Neural cell (in vitro differentiated cells): ENCODE results near the gene ANO9. TPM values are rescaled to one million over a fixed set of nuclear protein-coding genes. Genes with fewer than 3 reads are reported as not detected.

Experiments used
- H2AFZ ChIP-seq: fragments of 200-600, 300-800 bp; sonication (generic), shearing (Covaris generic); 2 replicates; pipeline ENCODE4 v1.6.0; 2014; ENCODE audit warnings: low read depth, mild to moderate bottlenecking, antibody characterized with exemption, low read length, moderate library complexity
- H3F3A ChIP-seq: fragments of 200-600 bp; shearing (Covaris generic); 2 replicates; pipeline ENCODE4 v1.6.1; 2016; ENCODE audit warnings: mild to moderate bottlenecking, moderate library complexity, mixed read lengths, antibody characterized with exemption, low read length; ENCODE audit not compliant: insufficient read depth, poor library complexity, severe bottlenecking
- H3K27ac ChIP-seq: fragments of 200-600, 300-800 bp; sonication (generic), shearing (Covaris generic); 2 replicates; pipeline ENCODE4 v1.5.1; 2014; ENCODE audit warnings: mild to moderate bottlenecking, low read length, moderate library complexity
- H3K27me3 ChIP-seq: fragments of 300-800, 200-600 bp; sonication (generic), shearing (Covaris generic); 2 replicates; pipeline ENCODE4 v1.6.0; 2014; ENCODE audit warnings: mild to moderate bottlenecking, low read depth, low read length, moderate library complexity; ENCODE audit not compliant: insufficient read depth
- H3K36me3 ChIP-seq: fragments of 300-800, 200-600 bp; sonication (generic), shearing (Covaris generic); 2 replicates; pipeline ENCODE4 v1.5.1; 2014; ENCODE audit warnings: mild to moderate bottlenecking, antibody characterized with exemption, low read length, moderate library complexity; ENCODE audit not compliant: insufficient read depth
- H3K4me2 ChIP-seq: fragments of 300-800, 200-600 bp; sonication (generic), shearing (Covaris generic); 2 replicates; pipeline ENCODE4 v1.6.0; 2014; ENCODE audit warnings: mild to moderate bottlenecking, low read length
- H3K4me3 ChIP-seq: fragments of 300-800, 200-600 bp; sonication (generic), shearing (Covaris generic); 2 replicates; pipeline ENCODE4 v1.5.1; 2014; ENCODE audit warnings: mild to moderate bottlenecking, low read length, moderate library complexity
- H3K79me2 ChIP-seq: fragments of 200-600 bp; shearing (Covaris generic); replicated peaks from 2 replicates; pipeline ENCODE4 v1.6.0; 2014; ENCODE audit warnings: mild to moderate bottlenecking, low read length, moderate library complexity; ENCODE audit not compliant: insufficient read depth
- H3K9ac ChIP-seq: fragments of 300-800, 200-600 bp; sonication (generic), shearing (Covaris generic); 2 replicates; pipeline ENCODE4 v1.6.1; 2016; ENCODE audit warnings: mild to moderate bottlenecking, low read length, mixed read lengths
- H3K9me2 ChIP-seq: fragments of 200-600 bp; shearing (Covaris generic); 2 replicates; pipeline ENCODE4 v1.6.1; 2016; ENCODE audit warnings: mild to moderate bottlenecking, low read length, mixed read lengths; ENCODE audit not compliant: insufficient read depth
- H3K9me3 ChIP-seq: fragments of 200-600, 300-800 bp; sonication (generic), shearing (Covaris generic); 2 replicates; pipeline ENCODE4 v1.6.1; 2016; ENCODE audit warnings: mild to moderate bottlenecking, mixed run types, low read length, moderate library complexity, mixed read lengths
- H4K20me1 ChIP-seq: fragments of 200-600 bp; shearing (Covaris generic); 2 replicates; pipeline ENCODE4 v1.6.1; 2016; ENCODE audit warnings: mild to moderate bottlenecking, mixed run types; ENCODE audit not compliant: insufficient read depth
- EP300 ChIP-seq: fragments of 450-650 bp; conservative IDR thresholded peaks from 2 replicates; pipeline ENCODE4 v1.6.1; 2014; ENCODE audit warnings: antibody characterized with exemption, mild to moderate bottlenecking, moderate library complexity; ENCODE audit not compliant: poor library complexity, severe bottlenecking
- EZH2 ChIP-seq: fragments of 200-600, 300-800 bp; shearing (Covaris generic), sonication (generic); IDR thresholded peaks from 2 replicates; pipeline ENCODE4 v1.6.1; 2014; ENCODE audit warnings: antibody characterized with exemption, low read length, borderline replicate concordance, mild to moderate bottlenecking; ENCODE audit not compliant: insufficient read depth, poor library complexity, severe bottlenecking
- MXI1 ChIP-seq: fragments of 450-650 bp; conservative IDR thresholded peaks from 2 replicates; pipeline ENCODE4 v1.6.1; 2014; ENCODE audit warnings: antibody characterized with exemption, mild to moderate bottlenecking; ENCODE audit not compliant: poor library complexity, severe bottlenecking
- POLR2AphosphoS5 ChIP-seq: IDR thresholded peaks from 2 replicates; pipeline ENCODE4 v1.6.1; 2012
- RAD21 ChIP-seq: fragments of 450-650 bp; conservative IDR thresholded peaks from 2 replicates; pipeline ENCODE4 v1.6.1; 2014; ENCODE audit warnings: antibody characterized with exemption, mild to moderate bottlenecking, moderate library complexity
- SMC3 ChIP-seq: fragments of 450-650 bp; conservative IDR thresholded peaks from 2 replicates; pipeline ENCODE4 v1.6.1; 2014; ENCODE audit warnings: antibody characterized with exemption, mild to moderate bottlenecking, moderate library complexity; ENCODE audit not compliant: poor library complexity
- TAF1 ChIP-seq: IDR thresholded peaks from 2 replicates; pipeline ENCODE4 v1.6.1; 2012; ENCODE audit warnings: low read depth
- polyA plus RNA-seq: library from polyadenylated mRNA; depleted of rRNA; stranded (reverse); fragments of >200 nt; gene quantifications from 2 replicates; pipeline ENCODE4 v1.2.3, GENCODE V29; 2014
- TF ChIP-seq, protein P1 (sequence below): fragments of 450-650 bp; IDR thresholded peaks from 2 replicates; pipeline ENCODE4 v1.5.1; 2014; ENCODE audit warnings: antibody characterized with exemption, mild to moderate bottlenecking, moderate library complexity; ENCODE audit not compliant: poor library complexity, severe bottlenecking
- TF ChIP-seq, protein P2 (sequence below): IDR thresholded peaks from 2 replicates; pipeline ENCODE4 v1.6.1; 2012; ENCODE audit warnings: borderline replicate concordance

Gene ANO9
- polyA plus RNA-seq, 1 donor from 2014 or later, result not detected

DNA sequence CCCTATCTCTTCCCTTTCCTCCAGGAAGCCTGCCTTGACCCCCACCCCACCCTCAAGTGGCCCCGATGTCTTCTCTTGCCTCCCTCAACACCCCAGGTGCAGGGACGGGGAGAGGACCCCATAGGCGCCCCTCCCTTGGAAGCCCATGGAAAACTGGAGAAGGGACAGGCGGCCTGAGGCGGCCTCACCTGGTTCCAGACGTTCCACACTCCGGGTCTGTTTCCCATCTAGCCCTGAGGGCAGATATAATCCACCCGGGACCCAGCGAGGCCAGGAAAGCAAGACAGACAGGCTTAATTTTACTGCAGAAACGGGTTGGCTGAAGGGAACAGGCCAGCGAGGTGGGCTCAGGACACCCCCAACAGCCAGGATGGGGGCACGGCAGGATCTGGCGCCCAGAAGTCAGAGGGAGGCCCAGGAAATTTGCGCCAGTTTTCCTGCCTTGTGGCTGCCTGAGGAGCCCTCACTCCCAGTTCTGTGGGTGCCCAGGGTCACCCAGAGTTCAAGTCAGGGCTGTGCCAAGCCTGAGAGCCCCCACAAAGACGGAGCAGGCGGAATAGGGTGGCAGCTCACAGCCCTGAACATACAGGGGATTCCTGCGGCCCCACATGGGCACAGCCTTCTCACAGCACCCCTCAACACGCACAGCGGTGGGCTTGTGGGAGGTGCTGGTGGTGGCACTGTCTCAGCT, 24.0 kb downstream of the ANO9 start (continued):
- TF ChIP-seq EZH2 (no peak), TAF1 (no peak), RAD21 (no peak)

DNA sequence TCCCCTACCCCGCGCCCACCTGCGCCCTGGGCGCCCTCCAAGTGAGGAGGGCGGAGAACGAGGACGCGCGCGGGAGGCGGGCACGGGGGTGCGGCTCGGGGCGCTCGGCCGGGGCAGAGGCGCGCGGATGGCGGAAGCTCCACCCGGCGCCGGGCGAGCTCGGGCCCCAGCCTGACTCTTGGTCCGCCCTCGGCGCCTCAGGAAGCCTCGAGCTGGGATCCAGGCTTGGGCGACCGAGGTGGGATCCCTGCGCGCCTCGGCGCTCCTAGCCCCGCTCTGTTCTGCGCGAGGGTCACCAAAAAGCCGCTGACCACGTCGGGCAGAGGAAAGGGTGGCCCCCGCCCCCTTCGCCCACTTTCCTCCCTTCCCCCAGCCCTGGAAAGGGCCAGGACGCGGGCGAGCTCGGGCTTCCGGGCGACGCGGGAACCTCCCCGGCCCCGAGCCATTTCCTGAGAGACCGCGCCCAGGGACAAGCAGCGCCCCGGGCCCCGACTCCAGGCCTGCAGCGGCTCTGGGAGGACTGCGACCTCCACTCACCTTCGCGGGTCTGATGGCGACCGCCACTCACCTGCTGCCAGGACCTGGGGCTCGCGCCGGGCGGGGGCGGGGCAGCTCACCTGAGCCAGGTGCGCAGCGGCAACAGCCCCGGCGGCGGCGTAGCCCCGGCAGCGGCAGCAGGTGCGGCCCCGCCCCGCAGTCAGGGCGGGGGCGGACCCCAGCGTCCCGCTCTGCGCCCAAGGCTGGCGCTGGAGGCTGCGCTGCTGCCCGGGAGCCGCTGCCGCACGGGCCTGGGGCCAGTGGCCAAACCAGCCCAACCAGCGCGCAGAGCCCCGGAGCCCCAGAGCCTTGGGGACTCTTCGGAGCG, 24.8 kb downstream of the ANO9 start:
- TF ChIP-seq EZH2, result peak; percentile 49
- TF ChIP-seq, protein P1, sequence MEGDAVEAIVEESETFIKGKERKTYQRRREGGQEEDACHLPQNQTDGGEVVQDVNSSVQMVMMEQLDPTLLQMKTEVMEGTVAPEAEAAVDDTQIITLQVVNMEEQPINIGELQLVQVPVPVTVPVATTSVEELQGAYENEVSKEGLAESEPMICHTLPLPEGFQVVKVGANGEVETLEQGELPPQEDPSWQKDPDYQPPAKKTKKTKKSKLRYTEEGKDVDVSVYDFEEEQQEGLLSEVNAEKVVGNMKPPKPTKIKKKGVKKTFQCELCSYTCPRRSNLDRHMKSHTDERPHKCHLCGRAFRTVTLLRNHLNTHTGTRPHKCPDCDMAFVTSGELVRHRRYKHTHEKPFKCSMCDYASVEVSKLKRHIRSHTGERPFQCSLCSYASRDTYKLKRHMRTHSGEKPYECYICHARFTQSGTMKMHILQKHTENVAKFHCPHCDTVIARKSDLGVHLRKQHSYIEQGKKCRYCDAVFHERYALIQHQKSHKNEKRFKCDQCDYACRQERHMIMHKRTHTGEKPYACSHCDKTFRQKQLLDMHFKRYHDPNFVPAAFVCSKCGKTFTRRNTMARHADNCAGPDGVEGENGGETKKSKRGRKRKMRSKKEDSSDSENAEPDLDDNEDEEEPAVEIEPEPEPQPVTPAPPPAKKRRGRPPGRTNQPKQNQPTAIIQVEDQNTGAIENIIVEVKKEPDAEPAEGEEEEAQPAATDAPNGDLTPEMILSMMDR, result no peak
- no peak for TF ChIP-seq MXI1
- TF ChIP-seq TAF1, result no peak
- TF ChIP-seq SMC3, result no peak
- TF ChIP-seq RAD21, result no peak
- no peak for TF ChIP-seq POLR2AphosphoS5
- no peak for TF ChIP-seq EP300
- TF ChIP-seq, protein P2, sequence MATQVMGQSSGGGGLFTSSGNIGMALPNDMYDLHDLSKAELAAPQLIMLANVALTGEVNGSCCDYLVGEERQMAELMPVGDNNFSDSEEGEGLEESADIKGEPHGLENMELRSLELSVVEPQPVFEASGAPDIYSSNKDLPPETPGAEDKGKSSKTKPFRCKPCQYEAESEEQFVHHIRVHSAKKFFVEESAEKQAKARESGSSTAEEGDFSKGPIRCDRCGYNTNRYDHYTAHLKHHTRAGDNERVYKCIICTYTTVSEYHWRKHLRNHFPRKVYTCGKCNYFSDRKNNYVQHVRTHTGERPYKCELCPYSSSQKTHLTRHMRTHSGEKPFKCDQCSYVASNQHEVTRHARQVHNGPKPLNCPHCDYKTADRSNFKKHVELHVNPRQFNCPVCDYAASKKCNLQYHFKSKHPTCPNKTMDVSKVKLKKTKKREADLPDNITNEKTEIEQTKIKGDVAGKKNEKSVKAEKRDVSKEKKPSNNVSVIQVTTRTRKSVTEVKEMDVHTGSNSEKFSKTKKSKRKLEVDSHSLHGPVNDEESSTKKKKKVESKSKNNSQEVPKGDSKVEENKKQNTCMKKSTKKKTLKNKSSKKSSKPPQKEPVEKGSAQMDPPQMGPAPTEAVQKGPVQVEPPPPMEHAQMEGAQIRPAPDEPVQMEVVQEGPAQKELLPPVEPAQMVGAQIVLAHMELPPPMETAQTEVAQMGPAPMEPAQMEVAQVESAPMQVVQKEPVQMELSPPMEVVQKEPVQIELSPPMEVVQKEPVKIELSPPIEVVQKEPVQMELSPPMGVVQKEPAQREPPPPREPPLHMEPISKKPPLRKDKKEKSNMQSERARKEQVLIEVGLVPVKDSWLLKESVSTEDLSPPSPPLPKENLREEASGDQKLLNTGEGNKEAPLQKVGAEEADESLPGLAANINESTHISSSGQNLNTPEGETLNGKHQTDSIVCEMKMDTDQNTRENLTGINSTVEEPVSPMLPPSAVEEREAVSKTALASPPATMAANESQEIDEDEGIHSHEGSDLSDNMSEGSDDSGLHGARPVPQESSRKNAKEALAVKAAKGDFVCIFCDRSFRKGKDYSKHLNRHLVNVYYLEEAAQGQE, result no peak
- Histone ChIP-seq H3K27me3 (peaks cover 37% of the 10 kb centered on the region), H3K79me2 (no peaks in the 10 kb centered on the region), H3K36me3 (no peaks in the 10 kb centered on the region), H3K9me2 (no peaks in the 10 kb centered on the region), H3K27ac (no peak overlapping the region), H4K20me1 (no peaks in the 10 kb centered on the region), H3K4me2 (no peak overlapping the region), H3K9me3 (no peaks in the 10 kb centered on the region), H2AFZ (no peak overlapping the region), H3F3A (no peaks in the 10 kb centered on the region), H3K4me3 (peak overlapping the region; percentile 66), H3K9ac (peak overlapping the region; percentile 16)
